GM18909 (cell line): ENCODE measurements around the gene TAAR8.
"Not testable (repeated sequence)": the region's sequence is repeated elsewhere in the genome, so short reads cannot be mapped to it uniquely, and the experiment has no call there.

Experiments
- ATAC-seq: cut with Tn5 transposase; IDR thresholded peaks from one replicate; pipeline ENCODE4 v1.9.1; 2021; ENCODE audit warnings: mild to moderate bottlenecking; ENCODE audit not compliant: unreplicated experiment, poor library complexity

TAAR8 gene

GRCh38 chr6:132537977-132538376 is 14.5 kb upstream of the TAAR8 start, which contains the start of gene TAAR9:
TAAR9 (plus strand) TSS chr6:132538277; CDS start chr6:132538290, 13 bp downstream.
- ATAC-seq, result no peak

GRCh38 chr6:132544826-132545225 is 7.6 kb upstream of the TAAR8 start:
- ATAC-seq, result no peak

- ATAC-seq, result no peak
Measured at GRCh38 chr6:132548746-132549463, 3.6 kb upstream of the TAAR8 start.

- ATAC-seq, result no peak
Measured at GRCh38 chr6:132551214-132551613, 1.3 kb upstream of the TAAR8 start.

- ATAC-seq, result not testable (repeated sequence)
Measured at GRCh38 chr6:132560087-132560486, 7.6 kb downstream of the TAAR8 start.

- ATAC-seq, result no peak
Measured at GRCh38 chr6:132566404-132566803, 13.9 kb downstream of the TAAR8 start.

GRCh38 chr6:132567566-132567965 is 15.1 kb downstream of the TAAR8 start:
- no peak for ATAC-seq

GRCh38 chr6:132568611-132569010 is 16.1 kb downstream of the TAAR8 start:
- no peak for ATAC-seq

GRCh38 chr6:132569170-132569569 is 16.7 kb downstream of the TAAR8 start:
- no peak for ATAC-seq

GRCh38 chr6:132570221-132570777 is 17.8 kb downstream of the TAAR8 start, which contains the start of gene TAAR6:
TAAR6 (plus strand) TSS chr6:132570322; CDS start chr6:132570322, 0 bp downstream.
- no peak for ATAC-seq

- ATAC-seq, result no peak
Measured at GRCh38 chr6:132571774-132572173, 19.3 kb downstream of the TAAR8 start.

GRCh38 chr6:132584698-132585097 is 32.2 kb downstream of the TAAR8 start:
- no peak for ATAC-seq

- no peak for ATAC-seq
Measured at GRCh38 chr6:132587424-132587823, 35.0 kb downstream of the TAAR8 start.

GRCh38 chr6:132589454-132589853 is 37.0 kb downstream of the TAAR8 start, which contains the start of gene TAAR5:
TAAR5 (minus strand) TSS chr6:132589741; CDS start chr6:132589686, 55 bp downstream.
- ATAC-seq, result no peak

GRCh38 chr6:132590362-132590761 is 37.9 kb downstream of the TAAR8 start:
- no peak for ATAC-seq

GRCh38 chr6:132592855-132593254 is 40.4 kb downstream of the TAAR8 start:
- ATAC-seq, result no peak

GRCh38 chr6:132596201-132596600 is 43.7 kb downstream of the TAAR8 start:
- no peak for ATAC-seq

GRCh38 chr6:132598473-132598872 is 46.0 kb downstream of the TAAR8 start:
- peak; percentile 79 for ATAC-seq

GRCh38 chr6:132600900-132601299 is 48.4 kb downstream of the TAAR8 start:
- not testable (repeated sequence) for ATAC-seq
